ENCODE measurements around the gene POLR1H.

DNA sequence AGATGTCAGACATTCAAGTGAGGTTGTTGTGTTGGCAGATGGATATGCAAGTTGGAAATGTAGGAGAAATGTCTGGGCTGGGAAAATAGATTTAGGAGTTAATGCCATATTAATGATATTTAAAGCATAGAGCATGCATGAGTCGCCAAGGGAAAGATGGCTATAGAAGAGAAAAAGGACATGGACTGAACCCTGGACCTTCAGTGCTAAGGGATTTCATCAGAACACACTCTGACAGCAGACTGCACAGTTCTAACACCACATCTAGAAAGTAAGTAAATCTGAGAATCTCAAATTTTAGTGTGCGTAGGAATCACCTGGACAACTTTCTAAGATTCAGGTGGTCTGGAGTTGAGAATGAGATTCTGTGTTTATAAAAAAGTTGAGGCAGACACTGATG, 17.3 kb upstream of the POLR1H start:
- TF ChIP-seq EZH2 (IDR thresholded peaks at IDR 0.05; ENCODE audit: borderline replicate concordance, low read length), result no peak
- TF ChIP-seq, protein P1, sequence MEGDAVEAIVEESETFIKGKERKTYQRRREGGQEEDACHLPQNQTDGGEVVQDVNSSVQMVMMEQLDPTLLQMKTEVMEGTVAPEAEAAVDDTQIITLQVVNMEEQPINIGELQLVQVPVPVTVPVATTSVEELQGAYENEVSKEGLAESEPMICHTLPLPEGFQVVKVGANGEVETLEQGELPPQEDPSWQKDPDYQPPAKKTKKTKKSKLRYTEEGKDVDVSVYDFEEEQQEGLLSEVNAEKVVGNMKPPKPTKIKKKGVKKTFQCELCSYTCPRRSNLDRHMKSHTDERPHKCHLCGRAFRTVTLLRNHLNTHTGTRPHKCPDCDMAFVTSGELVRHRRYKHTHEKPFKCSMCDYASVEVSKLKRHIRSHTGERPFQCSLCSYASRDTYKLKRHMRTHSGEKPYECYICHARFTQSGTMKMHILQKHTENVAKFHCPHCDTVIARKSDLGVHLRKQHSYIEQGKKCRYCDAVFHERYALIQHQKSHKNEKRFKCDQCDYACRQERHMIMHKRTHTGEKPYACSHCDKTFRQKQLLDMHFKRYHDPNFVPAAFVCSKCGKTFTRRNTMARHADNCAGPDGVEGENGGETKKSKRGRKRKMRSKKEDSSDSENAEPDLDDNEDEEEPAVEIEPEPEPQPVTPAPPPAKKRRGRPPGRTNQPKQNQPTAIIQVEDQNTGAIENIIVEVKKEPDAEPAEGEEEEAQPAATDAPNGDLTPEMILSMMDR (conservative IDR thresholded peaks at IDR 0.05 in 1 of 2, IDR thresholded peaks at IDR 0.05 in 1 of 2; ENCODE audit: extremely low read depth in 1 of 2, insufficient read depth in 1 of 2, low read depth in 1 of 2, low read length in 2 of 2), result no peak
